ENCODE data around the gene SUN2.

SUN2 gene

DNA sequence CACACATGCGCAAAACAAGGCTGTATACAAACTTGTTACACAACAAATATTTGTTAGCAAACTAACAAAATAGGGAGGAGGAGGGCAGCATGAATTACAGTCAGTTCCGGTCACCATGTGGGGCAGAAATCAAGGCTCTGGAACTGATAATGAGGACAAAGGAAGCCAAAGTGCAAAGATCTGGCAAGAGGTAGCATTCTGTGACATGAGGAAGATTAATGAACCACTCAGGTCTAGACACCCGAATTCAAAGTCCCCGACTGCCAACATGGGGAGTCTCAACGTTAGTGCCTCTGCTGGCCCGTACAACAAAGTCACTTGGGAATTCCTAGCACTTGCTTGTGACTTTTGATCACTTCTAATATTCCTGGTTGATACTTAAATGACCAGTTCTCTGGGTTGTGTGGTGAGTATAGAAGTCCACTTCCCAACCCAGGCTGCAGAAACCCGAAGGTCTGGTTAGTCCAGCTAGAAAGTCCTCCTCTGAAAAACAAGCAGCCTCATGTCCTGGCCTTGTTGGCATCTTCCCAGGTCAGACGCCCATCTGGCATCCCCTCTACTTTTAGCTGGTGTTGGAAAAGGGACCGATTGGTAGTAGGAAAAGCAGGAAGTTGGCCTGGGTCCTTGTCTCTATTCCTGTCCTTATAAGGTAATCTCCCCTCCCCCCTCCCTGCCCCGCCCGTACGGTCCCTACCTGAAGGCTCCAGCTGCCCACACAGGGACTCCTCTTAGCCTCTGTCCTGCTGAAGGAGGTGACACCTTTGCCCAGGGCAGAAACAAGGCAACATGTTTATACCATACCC, 1.6 kb downstream of the SUN2 start:
- no peak for DNase-seq (ENCODE audit: low read depth in 2 of 2)

DNA sequence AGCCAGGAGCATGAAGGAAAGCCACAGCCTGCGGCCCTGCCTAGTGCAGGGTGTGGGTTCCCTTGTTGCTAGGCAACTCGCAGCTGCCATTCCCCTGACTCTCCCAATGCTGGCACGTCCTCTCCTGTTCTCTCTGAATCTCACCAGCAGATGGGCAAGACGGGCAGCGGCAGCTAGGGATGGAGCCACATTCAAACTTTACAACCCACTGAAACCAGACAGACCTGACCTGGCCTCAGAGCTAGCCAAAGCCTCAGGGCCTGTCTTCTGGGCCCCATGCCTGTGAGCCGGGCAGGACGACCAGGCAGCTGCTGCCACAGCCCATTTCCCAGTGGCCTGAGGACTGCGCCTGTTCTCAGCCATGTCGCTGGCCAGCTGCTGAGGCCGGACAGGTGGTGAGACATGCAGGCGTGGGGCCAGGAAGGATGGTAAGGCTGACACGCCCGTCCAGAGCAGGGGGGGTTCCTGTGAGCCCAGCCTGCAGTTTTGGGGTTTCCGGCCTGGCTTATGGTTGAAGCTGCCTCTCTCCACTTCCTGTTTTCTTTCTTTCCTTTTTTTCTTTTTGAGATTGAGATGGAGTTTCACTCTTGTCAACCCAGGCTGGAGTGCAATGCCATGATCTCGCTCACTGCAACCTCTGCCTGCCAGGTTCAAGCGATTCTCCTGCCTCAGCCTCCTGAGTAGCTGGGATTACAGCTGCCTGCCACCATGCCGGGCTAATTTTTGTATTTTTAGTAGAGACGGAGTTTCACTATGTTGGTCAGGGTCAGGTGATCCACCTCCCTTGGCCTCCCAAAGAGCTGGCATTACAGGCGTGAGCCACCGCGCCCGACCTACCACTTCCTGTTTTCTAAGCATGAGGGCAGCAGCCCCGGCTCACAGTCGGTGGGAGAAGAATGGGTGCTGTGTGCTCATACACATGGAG, 4.1 kb downstream of the SUN2 start:
- DNase-seq (ENCODE audit: low read depth in 2 of 2), result peak; percentile 45 to 46

GRCh38 chr22:38751066-38751421, 4.8 kb downstream of the SUN2 start:
- DNase-seq (ENCODE audit: low read depth in 2 of 2), result no peak

DNA sequence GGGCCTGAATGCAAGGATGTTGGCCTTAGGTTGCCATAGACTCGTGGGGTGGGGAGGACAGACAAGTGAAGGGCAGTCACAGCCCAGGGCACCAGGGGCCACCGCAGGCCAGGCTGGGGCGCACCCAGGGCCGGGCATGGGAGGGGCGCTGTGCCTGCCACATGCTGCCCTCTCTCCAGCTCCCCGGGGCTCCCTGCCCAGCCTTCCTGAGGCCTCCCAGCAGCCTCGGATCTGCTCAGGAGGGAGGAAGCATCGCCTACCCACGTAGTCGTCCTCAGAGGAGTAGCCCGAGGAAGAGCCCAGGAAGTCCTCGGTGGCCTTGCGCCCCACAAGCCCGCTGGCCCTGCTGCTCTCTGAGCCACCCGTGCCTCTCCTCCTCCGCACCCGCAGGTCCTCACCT, 5.2 kb downstream of the SUN2 start:
- no peak for DNase-seq (ENCODE audit: low read depth in 2 of 2)

- no peak for DNase-seq (ENCODE audit: low read depth in 2 of 2)
Measured at GRCh38 chr22:38750104-38750503, 5.7 kb downstream of the SUN2 start.

GRCh38 chr22:38748487-38749136, 7.2 kb downstream of the SUN2 start:
- no peak for DNase-seq (ENCODE audit: low read depth in 2 of 2)

DNA sequence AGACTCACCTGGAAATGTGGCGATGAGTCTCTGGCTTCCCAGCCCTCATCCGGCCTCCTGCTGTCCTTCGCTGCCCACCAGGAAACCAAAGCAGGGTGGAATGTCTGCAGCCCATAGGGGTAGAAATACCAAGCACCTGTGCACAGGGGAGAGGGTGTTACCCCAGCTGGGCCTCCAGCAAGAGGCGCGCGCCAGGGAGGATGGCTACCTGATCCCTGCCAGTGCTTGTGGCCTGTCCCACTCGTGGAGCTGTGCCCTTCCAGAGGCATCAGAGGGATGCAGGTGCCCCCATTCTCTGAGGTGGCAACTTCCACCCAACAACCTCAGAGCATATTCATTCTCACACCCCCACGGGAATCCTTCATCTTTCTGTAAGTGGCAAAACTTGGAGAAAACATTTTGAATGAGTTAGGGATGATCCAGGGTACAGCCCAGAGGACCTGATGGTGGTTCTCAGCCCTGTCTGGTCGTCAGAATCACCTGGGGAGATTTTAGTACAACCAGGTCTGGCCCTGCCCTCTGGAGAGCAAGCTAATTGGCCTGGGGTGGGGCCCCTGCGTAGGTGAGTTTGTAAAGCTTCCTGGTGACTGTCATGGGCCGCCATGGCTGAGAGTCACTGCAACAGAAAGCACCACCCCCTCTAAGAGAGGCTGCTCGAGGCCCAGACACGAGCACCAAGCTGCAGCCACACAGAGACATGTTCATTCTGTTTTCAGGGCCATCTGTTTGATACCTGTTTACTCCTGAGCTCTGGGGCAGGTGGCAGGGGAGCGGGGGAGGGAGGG, 9.9 kb downstream of the SUN2 start:
- DNase-seq (ENCODE audit: low read depth in 2 of 2), result no peak

GRCh38 chr22:38744981-38745380, 10.8 kb downstream of the SUN2 start:
- no peak for DNase-seq (ENCODE audit: low read depth in 2 of 2)

DNA sequence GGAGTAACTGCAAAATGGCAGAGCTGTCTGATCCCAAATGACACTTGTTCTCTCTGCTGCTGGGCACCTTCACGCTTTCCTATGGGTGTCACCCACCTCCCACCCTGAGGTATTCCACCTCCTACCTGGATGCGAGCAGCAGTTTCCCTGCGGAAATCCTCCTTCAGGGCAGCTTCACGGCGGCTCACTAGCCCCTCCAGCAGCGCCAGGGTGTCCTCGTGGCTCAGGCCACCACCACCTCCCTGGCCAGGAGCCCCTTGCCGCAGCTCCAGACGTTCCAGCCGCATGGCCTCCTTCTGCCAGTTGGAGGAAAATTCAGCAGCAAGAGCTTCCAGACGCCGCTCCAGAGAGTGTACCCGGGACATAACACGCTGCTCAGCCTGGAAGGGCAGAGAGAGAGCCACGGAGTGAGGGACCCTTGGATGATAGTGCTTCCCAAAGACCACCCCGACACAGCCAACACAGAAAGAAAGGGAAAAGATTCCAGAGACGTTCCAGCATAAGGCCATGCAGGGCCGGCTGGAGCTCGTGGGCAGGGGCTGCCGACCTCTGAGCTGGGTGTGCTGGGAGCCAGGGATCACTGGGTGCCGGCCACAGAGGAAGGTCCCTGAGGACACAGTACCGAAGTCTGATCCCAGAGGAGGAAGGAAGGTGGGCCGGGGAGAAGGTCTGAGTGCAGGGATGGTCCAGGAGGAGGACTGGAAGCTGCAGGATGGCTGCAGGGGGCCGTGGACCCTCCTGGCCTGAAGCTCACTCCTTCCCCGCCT, 13.4 kb downstream of the SUN2 start:
- DNase-seq (ENCODE audit: low read depth in 2 of 2), result no peak

GRCh38 chr22:38741576-38741975, 14.2 kb downstream of the SUN2 start:
- DNase-seq (ENCODE audit: low read depth in 2 of 2), result no peak

DNA sequence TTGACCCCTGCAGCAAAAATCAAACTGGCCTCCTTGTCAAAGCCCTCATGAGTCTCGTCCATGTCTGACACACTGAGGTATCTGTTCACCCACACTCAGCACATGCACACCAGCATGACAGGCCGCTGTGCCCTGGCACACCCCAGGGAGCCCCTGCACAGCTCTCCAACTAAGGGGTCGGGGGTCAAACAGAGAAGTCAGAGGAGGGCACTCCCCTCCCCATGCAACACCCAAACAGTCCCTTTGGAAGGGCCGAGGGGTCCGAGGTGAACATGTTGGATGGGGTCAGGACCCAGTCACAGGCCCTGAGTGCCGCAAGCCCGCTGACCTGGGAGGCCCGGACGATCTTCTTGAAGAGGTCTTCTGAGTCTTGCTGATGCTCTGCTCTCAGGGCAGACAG, 14.6 kb downstream of the SUN2 start:
- no peak for DNase-seq (ENCODE audit: low read depth in 2 of 2)

GRCh38 chr22:38740754-38741153, 15.0 kb downstream of the SUN2 start:
- DNase-seq (ENCODE audit: low read depth in 2 of 2), result no peak

DNA sequence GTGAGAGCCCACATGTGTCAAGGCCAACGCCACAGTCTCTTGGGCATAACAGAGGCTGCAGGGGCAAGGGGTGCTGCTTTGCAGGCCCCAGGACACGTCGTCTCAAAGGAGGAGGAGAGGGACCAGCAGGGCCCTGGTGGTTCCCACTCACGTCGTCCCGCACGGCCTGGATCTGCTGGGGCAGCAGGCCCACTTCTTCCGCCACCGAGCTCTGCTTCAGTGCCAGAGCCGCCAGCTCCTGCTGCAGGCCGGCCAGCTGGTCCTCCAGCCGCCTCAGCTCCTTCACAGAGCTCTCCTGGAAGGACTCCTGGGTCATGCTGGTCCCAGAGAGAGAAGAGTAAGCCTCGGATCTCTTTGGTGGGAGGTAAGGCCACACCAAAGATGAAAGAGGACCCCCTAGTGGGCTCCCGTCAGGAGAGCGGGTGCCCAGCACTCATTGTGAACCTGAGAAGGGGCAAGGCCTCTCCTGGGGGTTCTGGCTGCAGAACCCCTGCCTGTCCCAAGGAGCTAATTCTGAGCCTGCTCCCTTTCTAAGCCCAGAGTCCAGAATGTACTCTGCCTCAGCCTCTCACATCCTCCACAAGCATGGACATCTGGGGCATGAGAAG, 15.6 kb downstream of the SUN2 start:
- no peak for DNase-seq (ENCODE audit: low read depth in 2 of 2)

DNA sequence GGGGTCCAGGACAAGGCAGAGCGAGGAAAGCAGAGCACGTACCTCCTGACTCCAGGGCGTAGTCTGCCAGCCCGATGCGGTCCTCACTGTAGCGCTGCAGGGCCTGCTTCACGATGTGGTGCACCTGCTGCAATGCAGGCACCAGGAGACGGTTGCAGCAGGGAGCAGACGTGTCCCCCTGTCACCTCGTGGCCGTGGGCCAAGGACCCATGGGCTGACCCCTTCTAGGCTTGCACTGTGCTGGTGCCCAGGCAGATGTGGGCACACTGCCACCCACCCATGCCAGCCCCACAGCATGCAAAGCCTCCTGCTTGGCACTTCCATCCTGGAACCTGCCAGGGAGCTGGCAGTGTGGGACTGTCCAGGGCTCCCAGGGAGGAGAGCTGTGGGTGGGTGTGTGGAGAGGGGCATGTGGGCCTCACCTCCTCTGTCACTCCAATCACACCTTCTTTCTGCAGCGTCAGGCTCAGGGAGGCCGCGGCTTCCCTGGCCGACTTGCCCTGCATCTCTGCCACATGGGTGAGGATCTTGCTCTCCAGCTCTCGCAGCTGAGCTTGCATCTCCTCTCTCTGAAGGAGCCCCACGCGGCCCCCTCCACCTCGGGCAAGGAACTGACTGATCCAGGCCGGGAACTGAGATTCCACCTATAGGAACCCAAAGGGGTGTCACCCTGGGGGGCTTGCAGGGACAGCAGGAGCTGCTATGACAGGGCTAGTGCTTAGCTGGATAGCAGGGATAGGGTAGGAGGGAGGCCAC, 16.3 kb downstream of the SUN2 start:
- DNase-seq (ENCODE audit: low read depth in 2 of 2), result no peak

- DNase-seq (ENCODE audit: low read depth in 2 of 2), result no peak
Measured at GRCh38 chr22:38738475-38739070, 17.2 kb downstream of the SUN2 start.

- no peak for DNase-seq (ENCODE audit: low read depth in 2 of 2)
Measured at GRCh38 chr22:38737302-38738060, 18.3 kb downstream of the SUN2 start.

DNA sequence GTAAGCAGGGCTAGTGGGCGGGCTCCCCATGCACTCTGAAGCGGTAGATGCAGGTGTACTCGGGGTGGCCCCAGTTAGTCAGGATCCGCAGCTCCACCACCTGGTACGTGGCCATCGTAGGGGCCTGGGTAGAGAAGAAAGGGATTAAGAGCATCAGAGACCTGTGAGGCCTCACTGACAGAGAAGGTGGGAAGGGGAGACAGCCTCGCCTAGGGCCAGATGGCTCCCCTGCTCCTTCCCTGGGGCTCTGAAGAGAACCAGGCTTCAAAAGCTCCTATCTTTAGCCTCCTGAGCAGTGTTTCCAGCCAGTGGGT, 19.6 kb downstream of the SUN2 start:
- DNase-seq (ENCODE audit: low read depth in 2 of 2), result no peak

- no peak for DNase-seq (ENCODE audit: low read depth in 2 of 2)
Measured at GRCh38 chr22:38735465-38736256, 20.1 kb downstream of the SUN2 start.
